Hepatic stellate cell (primary cell): ENCODE results near the gene SF3B3.
A peak's percentile ranks its signal among the peaks of the same experiment; 100 is the strongest.
"Not testable (repeated sequence)": the region's sequence is repeated elsewhere in the genome, so short reads cannot be mapped to it uniquely, and the experiment has no call there.

Source experiments
- DNase-seq: peaks from one replicate; pipeline ENCODE4 v3.0.0; 2011; ENCODE audit warnings: low spot score

SF3B3 gene

DNA sequence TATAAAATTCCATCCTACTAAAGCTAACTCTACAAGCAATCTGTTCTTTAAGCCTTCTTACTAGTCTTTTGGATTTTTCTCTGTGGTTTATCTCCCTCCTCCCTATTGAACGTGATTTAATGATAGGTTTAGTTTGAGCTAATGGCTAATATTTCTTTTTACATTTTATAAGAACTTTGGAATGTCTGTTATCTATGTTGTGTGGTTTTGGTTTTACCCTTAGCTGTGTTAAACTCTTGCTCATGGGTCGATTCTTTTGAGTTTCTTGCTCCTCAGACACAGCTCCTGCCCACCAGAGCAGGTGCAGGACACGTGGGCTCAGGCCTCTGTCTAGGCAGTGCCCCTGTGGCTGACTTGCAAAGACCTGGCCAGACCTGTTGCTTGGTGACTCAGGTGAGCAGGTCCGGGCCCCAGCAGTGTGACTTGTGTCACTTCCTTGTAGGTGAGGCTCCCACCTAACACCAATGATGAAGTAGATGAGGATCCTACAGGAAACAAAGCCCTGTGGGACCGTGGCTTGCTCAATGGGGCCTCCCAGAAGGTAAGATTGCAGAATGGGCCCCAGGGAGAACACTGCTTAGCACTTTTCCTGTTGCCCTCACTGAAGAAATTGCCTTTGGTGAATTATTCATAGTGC lies 45.1 kb downstream of the SF3B3 start:
- no peak for DNase-seq

DNA sequence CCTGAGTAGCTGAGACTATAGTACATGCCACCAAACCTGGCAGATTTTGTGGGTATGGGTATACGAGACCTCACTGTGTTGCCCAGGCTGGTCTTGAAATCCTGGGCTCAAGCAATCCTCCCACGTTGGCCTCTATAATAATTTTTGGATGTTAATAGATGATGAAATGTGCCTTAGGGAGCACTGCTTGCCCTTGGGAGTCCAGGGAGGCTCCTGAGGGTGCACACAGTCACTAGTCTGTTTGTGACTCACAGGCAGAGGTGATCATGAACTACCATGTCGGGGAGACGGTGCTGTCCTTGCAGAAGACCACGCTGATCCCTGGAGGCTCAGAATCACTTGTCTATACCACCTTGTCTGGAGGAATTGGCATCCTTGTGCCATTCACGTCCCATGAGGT lies 46.1 kb downstream of the SF3B3 start:
- no peak for DNase-seq

DNA sequence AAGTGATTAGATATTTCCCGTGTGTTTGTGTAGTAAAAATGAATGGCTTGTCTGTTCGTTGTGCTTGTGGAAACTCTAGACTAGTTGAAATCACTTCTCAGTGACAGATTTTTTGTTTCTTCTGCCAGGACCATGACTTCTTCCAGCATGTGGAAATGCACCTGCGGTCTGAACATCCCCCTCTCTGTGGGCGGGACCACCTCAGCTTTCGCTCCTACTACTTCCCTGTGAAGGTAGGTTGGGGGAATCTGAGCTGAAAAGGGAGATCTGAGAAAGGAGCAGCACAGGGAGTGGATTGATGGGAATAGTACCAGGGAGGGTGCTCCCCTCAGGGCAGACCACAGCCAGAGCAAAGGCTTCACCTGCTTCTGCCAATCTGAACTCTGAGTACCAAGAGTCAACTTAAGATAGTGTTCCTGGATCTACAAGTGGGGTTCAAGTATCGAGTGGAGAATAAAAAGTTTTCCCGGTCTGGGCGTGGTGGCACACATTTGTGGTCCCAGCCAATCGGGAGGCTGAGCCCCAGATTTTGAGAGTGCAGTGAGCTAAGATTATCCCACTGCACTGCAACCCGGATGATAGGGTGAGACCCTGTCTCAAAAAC lies 47.5 kb downstream of the SF3B3 start:
- DNase-seq = no peak

DNA sequence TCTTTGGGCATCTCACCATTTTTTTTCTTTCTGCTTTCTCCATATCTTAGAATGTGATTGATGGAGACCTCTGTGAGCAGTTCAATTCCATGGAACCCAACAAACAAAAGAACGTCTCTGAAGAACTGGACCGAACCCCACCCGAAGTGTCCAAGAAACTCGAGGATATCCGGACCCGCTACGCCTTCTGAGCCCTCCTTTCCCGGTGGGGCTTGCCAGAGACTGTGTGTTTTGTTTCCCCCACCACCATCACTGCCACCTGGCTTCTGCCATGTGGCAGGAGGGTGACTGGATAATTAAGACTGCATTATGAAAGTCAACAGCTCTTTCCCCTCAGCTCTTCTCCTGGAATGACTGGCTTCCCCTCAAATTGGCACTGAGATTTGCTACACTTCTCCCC lies 48.0 kb downstream of the SF3B3 start:
- no peak for DNase-seq

DNA sequence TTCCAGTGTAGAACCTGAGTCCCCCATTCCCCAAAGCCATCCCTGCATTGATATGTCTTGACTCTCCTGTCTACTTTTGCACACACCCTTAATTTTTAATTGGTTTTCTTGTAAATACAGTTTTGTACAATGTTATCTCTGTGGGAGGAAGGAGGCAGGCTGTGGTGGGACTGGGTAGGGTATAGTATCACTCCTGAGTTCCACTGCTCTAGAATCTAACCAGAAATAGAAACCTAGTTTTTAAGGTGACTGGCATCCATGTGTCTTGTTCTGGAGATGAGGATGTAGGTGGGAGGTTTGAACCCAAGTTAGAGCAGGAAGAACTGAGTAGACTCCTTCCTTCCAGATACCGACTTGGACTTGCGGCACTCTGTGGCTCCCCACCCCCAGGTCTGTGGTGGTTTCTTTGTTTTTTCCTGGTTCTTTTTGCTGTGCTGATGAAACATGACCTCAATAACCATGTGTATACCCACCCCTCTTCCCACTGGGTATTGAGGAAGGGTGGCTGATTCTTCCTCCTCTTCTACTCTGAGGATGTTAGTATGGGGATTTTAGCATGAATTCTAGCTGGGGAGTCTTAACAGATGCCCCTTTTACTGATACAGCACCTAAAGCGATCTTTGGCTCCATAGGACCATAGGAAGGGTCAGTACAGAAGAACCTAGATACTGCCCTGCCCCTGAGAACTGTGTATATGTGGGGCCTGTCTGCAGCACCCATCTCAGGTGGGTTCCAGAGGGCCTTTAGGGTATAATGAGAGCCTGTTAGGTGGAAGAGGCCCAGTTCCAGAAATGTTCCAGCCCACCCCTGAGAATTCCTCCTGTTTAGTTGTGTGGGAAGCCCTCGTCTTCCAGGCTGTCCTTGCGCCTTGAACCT lies 48.7 kb downstream of the SF3B3 start:
- no peak for DNase-seq

DNA sequence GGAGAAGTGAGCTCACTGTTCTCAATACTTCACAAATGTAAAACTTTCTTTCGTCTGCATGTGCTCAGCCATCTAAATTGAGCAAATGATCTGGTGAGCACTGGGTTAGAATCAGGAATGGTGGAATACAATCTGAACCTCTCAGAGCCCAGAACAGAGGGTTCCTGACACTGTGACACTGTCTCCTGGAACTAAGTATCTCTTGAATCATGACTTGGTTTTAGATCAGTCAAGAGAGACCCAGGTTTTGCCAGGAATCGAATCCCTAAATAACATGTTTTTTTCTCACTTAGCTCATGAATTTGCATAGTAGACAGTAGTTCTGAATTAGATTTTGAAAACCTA lies 49.3 kb downstream of the SF3B3 start:
- no peak for DNase-seq

DNA sequence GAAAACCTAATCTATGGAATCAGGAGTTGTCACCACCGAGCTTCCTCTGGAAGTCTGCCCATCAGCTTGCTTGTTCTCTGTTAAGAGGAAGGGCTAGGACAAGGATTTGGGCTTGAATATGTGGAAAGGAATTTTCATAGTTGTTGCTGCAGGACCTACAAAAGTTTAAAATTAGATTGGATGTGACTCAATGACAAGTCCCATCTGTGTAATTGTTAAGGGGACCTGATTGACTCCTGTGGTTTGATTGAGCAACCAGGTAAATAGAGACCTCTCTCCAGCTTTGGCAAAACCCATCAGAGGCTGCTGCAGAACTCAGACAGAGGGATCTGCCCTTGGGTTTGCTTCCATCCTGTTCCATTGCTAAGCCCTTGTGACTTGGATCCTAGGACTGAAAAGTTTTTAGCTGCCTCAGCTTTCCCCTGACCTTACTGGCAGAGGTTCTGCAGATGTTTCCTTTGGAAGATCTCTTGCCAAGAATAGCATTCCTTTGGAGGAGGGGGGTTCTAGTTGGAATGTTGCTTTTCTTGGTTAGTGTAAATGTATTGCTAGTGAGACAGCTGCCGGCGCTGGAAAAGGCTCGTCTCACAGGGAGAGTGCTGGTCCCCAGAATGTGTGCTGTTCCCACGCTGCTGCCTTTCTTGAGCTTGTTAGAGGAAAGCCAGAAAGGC lies 50.0 kb downstream of the SF3B3 start:
- peak; percentile 80 for DNase-seq

DNA sequence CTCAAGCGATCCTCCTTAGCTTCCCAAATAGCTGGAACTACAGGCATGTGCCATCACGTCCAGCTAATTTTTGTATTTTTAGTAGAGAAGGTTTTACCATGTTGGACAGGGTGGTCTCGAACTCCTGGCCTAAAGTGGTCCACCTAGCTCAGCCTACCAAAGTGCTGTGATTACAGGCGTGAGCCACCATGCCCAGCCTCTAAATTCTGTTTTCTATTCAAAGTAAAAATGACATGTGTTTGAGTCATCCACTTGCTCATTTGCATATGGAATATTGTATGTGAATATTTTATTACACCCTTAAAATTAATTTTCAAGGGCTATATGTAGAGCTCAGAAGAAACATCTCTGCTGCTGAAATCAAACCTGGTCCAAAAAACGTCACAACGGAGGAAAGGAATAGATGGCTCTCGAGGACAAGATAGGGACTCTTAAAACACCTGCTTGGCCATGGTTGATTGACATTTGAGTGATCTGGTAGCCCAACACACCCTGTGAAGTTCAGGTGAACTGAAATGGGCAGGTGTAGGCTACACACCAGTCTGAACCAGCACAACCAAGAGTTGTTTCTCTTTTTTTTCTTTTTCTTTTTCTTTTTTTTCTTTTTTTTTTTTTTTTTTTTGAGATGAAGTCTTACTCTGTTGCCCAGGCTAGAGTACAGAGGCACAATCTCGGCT lies 51.1 kb downstream of the SF3B3 start:
- DNase-seq = no peak

DNA sequence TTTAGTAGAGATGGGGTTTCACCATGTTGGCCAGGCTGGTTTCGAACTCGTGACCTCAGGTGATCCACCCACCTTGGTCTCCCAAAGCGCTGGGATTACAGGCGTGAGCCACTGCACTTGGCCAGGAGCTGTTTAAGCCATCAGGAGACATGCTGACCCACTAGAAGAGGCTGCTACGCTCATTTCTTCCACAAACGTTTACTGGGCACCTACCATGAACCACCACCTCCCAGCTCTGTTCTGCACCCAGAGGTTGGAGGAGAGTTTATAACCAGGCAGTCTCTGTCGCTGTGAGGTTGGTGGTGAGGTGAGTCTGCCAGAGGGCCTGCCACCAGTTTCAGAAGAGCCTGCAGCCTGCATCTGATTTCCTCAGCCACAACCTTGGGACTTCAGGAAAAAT lies 51.8 kb downstream of the SF3B3 start:
- DNase-seq = no peak

DNA sequence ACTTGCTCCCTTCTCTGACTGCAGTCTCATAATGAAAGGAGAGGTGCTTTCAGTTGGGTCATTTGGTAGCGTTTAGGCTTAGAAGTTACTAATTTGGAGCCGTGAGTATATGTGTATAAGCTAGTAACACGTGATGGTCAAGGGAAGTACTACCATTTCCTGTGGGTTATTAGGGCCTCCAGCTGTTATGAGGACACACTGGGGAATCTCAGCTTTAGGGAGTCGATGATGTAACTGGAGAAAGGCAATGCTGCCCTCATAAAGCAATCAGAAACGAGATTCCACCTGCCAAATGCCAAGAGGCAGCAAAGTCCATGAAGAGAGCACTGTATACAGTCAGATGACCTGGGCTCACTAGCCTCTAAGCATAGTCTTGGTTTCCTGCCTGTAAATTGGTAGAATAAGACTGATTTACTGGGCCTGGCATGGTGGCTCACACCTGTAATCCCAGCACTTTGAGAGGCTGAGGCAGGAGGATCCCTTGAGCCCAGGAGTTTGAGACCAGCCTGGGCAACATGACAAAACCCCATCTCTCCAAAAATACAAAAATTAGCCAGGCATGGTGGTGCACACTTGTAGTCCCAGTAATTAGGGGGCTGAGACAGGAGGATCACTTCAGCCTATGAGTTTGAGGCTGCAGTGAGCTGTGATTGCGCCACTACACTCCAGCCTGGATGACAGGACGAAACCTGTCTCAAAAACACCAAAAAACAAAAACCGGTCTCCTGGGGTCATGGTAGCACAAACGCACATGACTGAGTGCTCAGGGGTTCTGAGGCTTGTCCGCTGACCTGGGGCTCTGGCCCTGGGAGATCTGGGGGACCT lies 53.0 kb downstream of the SF3B3 start:
- no peak for DNase-seq

DNA sequence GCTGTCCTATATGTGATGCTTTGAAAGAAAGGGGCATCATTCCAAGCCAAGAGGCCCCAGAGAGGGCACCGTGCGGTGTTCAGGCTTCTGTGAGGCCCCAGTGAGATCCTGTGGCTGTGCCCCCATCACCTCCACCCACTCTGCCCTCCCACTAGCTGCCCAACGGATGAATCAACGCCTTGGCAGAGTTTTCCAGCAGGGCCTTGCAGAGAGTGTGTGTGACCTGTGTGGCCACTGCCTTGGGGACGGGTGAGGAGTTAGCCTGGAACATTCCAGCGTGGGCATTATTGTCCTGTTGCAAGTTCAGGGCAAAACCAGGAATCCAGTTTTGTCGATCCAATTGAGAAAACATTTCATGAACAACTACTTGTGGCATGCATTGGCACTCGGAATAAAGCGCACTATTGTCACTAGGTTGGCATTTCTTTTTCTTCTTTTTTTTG lies 53.7 kb downstream of the SF3B3 start:
- DNase-seq = peak; percentile 55

DNA sequence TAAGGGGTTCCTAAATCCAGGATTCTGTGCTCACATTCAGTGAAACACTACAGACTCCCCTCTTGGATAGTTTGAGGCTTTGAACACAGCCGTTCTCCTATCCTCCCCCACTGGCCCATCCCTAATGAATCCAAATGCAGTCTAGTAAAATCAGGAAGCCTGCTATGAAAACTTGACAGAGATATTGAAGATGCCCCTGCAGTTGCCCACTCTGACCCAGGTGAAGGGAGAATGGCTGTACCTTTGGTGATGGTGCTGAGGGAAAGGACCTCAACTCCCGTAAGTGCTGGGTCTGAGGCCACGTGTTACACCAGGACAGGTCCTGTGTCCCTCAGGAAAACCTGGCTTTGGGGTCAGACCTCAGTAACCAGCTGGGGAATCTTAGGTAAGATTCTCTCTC lies 54.4 kb downstream of the SF3B3 start:
- no peak for DNase-seq

DNA sequence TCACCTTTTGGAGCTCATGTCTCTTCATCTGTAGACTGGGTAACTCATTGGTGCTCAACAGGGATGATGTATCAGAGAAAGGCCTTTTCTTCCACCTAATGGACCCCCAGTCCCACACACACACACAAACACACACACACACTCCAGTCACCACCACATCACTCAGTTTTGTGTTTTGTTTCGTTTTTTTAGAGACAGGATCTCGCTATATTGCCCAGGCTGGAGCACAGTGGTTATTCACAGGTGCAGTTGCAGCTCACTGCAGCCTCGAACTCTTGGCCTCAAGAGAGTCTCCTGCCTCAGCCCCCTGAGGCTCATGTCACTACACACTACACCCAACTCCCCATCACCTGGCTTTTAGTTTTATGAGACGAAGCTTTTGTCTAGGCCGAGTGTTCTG lies 55.6 kb downstream of the SF3B3 start:
- DNase-seq = no peak

DNA sequence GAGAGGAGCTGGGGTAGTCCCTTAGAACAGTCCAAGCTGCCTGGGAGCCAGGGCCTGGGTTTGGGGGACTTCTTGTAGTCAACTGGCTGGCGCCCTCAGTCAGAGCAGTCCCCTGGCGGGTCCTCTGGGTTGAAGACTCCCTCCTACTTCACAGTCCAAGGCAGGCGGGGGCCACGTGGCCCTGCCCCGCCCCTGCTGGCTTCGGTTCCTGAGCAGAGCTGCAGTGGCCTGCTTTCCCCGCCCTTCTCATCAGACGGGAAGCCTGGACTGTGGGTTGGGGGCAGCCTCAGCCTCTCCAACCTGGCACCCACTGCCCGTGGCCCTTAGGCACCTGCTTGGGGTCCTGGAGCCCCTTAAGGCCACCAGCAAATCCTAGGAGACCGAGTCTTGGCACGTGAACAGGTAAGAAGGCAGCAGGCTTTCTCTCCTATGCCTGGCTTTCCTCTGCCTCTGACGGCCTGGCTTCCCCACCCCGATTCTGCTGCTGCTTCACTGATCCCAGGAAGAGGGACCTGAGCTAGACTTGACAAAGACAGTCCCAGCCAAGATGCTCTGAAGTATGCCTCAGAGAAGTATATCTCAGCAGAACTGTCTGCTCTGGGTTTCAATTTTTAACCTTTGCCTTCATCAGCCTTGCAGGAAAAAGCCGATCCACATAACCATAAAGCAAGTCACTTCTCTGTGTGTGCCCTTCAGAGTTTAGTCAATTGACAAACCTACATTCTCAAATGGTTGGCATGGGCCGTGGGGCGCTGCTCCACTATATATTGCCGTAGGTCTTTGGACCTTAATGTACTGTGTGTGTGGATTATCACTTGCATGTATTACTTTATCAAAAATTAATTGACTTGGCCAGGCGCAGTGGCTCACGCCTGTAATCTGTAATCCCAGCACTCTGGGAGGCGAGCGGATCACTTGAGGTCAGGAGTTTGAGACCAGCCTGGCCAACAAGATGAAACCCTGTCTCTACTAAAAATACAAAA lies 56.3 kb downstream of the SF3B3 start:
- DNase-seq = no peak

DNA sequence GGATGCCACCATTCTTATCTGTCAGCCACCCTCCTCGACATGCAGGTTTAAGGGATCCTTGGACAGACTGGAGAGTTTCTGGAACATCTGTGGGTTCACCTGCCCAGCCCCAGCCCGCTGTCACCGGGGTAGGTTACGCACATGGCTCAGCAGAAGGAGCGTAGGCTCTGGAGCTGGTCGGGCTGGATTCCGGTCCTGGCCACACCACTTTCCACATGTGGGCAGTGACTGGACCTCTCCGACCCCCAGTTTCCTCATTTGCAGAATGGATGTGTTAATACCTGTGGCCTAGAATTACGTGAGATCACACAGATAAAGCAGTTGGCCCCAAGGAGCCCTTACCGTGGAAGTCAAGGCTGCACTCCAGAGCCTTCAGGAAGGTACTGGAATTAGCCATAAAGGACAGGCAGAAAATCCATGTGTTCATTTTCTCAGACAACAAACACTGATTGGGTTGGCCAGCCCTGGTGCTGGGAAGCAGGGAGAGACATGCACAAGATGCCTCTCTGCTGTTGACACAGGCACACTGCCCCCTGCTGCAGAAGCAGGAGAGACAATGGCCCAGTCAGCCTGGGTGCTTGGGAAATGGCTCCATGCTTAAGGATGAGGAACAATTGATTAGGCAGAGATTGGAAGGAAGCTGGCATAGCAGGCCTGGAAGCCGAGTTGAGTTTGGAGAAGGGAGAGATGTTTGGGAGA lies 58.8 kb downstream of the SF3B3 start:
- DNase-seq = no peak

DNA sequence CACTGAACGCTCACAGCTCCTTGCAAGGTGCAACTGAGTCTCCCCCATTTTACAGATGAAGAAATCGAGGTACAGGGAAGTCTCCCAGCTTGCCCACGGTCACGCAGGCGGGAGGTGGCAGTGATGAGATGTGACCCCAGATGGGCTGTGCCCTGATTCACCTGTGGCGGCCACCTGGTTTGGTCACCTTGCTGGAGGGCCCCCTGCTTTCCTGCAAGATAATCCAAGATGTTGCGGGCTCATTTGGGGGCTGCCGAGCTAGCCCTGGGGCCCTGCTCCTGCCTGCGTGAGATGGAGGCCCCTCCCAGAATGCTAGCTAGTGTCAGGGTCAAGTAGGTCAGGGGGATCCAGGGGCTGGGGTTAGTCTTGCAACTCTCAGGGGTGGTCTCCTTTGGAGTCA lies 63.1 kb downstream of the SF3B3 start:
- DNase-seq = no peak

DNA sequence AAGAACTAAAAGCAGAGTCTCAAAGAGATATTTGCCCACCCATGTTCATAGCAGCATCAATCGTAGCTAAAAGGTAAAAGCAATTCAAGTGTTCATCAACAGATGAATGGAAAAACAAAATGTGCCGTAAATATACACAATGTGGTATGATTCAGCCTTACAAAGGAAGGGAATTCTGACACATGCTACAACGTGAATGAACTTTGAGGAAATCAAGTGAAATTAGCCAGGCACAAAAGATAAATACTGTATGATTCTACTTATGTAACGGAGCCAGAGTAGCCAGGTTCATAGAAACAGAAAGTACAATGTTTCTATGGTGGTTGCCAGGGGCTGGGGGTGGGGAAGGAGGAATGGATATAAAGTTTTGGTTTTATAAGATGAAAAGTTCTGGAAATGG lies 64.9 kb downstream of the SF3B3 start:
- no peak for DNase-seq

DNA sequence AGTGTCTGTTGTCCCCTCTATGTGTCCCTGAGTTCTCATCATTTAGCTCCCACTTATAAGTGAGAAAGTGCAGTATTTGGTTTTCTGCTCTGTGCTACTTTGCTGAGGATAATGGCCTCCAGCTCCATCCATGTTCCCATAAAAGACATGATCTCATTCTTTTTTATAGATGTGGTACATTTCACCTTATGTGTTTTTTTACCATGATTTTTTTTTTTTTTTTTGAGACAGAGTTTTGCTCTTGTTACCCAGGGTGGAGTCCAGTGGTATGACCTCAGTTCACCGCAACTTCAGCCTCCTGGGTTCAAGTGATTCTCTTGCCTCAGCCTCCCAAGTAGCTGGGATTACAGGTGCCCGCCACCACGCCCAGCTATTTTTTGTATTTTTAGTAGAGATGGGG lies 65.8 kb downstream of the SF3B3 start:
- DNase-seq = not testable (repeated sequence)

DNA sequence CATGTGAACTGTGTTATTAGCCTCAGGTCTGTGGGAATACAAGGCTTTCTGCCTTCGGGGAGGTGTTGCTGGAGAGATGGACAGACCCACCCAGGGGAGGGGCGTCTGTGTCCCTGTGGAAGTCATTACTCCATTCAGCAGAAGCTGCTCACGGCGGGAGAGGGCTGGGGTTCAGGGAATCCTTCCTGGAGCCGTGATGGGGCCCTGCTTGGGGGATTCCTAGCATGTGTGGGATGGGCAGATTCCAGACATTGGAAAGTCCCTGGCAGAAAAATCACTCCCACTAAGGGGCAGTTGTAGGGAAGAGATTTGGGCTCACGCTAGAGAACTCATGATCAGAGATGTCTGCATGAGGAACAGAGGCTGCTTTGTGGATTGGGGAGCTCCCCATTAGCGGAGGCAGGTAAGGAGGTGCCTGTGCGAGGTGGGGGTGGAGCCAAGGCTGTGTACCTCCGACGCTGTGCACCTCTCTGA lies 66.4 kb downstream of the SF3B3 start:
- DNase-seq = no peak
